Measurements from ENCODE around the gene BPI.
"Not testable (repeated sequence)": the region's sequence is repeated elsewhere in the genome, so short reads cannot be mapped to it uniquely, and the experiment has no call there.

Gene BPI

GRCh38 chr20:38303908-38304379, at the start of gene BPI:
Gene BPI, plus strand, starts transcription at chr20:38304156. Its CDS starts 68 bp downstream, at chr20:38304224.
- Histone ChIP-seq H4K20me1 (ENCODE audit: insufficient read depth, low read length) (no peaks in the 10 kb centered on the region), H3K4me3 (ENCODE audit: low read length) (no peak within 1 kb of the TSS), H3K9ac (ENCODE audit: low read length) (no peak within 1 kb of the TSS), H3K27ac (ENCODE audit: low read length) (no peak within 1 kb of the TSS), H3K4me1 (ENCODE audit: low read length) (no peaks in the 10 kb centered on the region), H3K4me2 (ENCODE audit: low read length) (no peak within 1 kb of the TSS), H3K36me3 (replicated peaks; ENCODE audit: low read depth, low read length) (no peaks in the 10 kb centered on the region), H3K9me3 (ENCODE audit: insufficient read depth, low read length) (no peaks in the 10 kb centered on the region), H3K27me3 (ENCODE audit: low read depth, low read length) (peaks cover 24% of the 10 kb centered on the region), H2AFZ (ENCODE audit: low read depth, low read length) (no peak within 1 kb of the TSS; the same call in 1 of the 2 replicates), H3K79me2 (ENCODE audit: low read length) (no peaks in the 10 kb centered on the region)
- TF ChIP-seq CTCF (IDR thresholded peaks at IDR 0.05; ENCODE audit: low read depth, low read length) (no peak), EZH2phosphoT487 (IDR thresholded peaks at IDR 0.05; ENCODE audit: low read depth) (no peak)

- not testable (repeated sequence) for H3K4me1 ChIP-seq (ENCODE audit: low read length)
Measured at GRCh38 chr20:38254621-38255020, 49.3 kb upstream of the BPI start.

GRCh38 chr20:38255393-38255792, 48.6 kb upstream of the BPI start:
- no peak overlapping the region for H3K4me2 ChIP-seq (ENCODE audit: low read length)
- no peaks in the 10 kb centered on the region for H3K9me3 ChIP-seq (ENCODE audit: insufficient read depth, low read length)
- no peak overlapping the region for H3K27ac ChIP-seq (ENCODE audit: low read length)
- TF ChIP-seq EZH2phosphoT487 (IDR thresholded peaks at IDR 0.05; ENCODE audit: low read depth) (no peak), CTCF (IDR thresholded peaks at IDR 0.05; ENCODE audit: low read depth, low read length) (no peak)
- H3K4me3 ChIP-seq (ENCODE audit: low read length): no peak overlapping the region
- H3K36me3 ChIP-seq (replicated peaks; ENCODE audit: low read depth, low read length): no peaks in the 10 kb centered on the region
- no peaks in the 10 kb centered on the region for H3K4me1 ChIP-seq (ENCODE audit: low read length)
- H3K27me3 ChIP-seq (ENCODE audit: low read depth, low read length): peaks cover 8% of the 10 kb centered on the region; the same call in 1 of the 2 replicates
- H4K20me1 ChIP-seq (ENCODE audit: insufficient read depth, low read length): no peaks in the 10 kb centered on the region
- no peak overlapping the region for H3K9ac ChIP-seq (ENCODE audit: low read length)
- H3K79me2 ChIP-seq (ENCODE audit: low read length): no peaks in the 10 kb centered on the region
- no peak overlapping the region for H2AFZ ChIP-seq (ENCODE audit: low read depth, low read length)

More at GRCh38 chr20:38254621-38255020, 49.3 kb upstream of the BPI start:
- H3K79me2 ChIP-seq (ENCODE audit: low read length); H2AFZ ChIP-seq (ENCODE audit: low read depth, low read length); H3K4me2 ChIP-seq (ENCODE audit: low read length); H3K36me3 ChIP-seq (replicated peaks; ENCODE audit: low read depth, low read length); H3K27me3 ChIP-seq (ENCODE audit: low read depth, low read length); H4K20me1 ChIP-seq (ENCODE audit: insufficient read depth, low read length); H3K9me3 ChIP-seq (ENCODE audit: insufficient read depth, low read length); H3K27ac ChIP-seq (ENCODE audit: low read length); H3K9ac ChIP-seq (ENCODE audit: low read length); H3K4me3 ChIP-seq (ENCODE audit: low read length): not testable (repeated sequence)

GRCh38 chr20:38256021-38256420, 47.9 kb upstream of the BPI start:
- no peaks in the 10 kb centered on the region for H3K36me3 ChIP-seq (replicated peaks; ENCODE audit: low read depth, low read length)
- H4K20me1 ChIP-seq (ENCODE audit: insufficient read depth, low read length): no peaks in the 10 kb centered on the region
- H3K4me2 ChIP-seq (ENCODE audit: low read length): no peak overlapping the region
- no peaks in the 10 kb centered on the region for H3K4me1 ChIP-seq (ENCODE audit: low read length)
- H3K9ac ChIP-seq (ENCODE audit: low read length): no peak overlapping the region
- no peaks in the 10 kb centered on the region for H3K79me2 ChIP-seq (ENCODE audit: low read length)
- H3K9me3 ChIP-seq (ENCODE audit: insufficient read depth, low read length): no peaks in the 10 kb centered on the region
- no peak overlapping the region for H3K27ac ChIP-seq (ENCODE audit: low read length)
- H2AFZ ChIP-seq (ENCODE audit: low read depth, low read length): no peak overlapping the region
- H3K4me3 ChIP-seq (ENCODE audit: low read length): no peak overlapping the region
- TF ChIP-seq CTCF (IDR thresholded peaks at IDR 0.05; ENCODE audit: low read depth, low read length) (no peak), EZH2phosphoT487 (IDR thresholded peaks at IDR 0.05; ENCODE audit: low read depth) (no peak)
- peaks cover 8% of the 10 kb centered on the region; the same call in 1 of the 2 replicates for H3K27me3 ChIP-seq (ENCODE audit: low read depth, low read length)
